Activated naive CD4-positive, alpha-beta T cell treated with anti-CD3 and anti-CD28 coated beads, Interleukin-2, amount 50 U/mL, for 72 hours (primary cell): ENCODE data around the gene SFRP4. TPM values are rescaled to one million over a fixed set of nuclear protein-coding genes. Genes with fewer than 3 reads are reported as not detected.
"Not testable (repeated sequence)": the region's sequence is repeated elsewhere in the genome, so short reads cannot be mapped to it uniquely, and the experiment has no call there.

Experiments used
- ATAC-seq, 2 donors: fragments of 150-1000 bp; cut with Tn5 transposase; 2 replicates each; pipeline ENCODE4 v1.10.0; 2021; ENCODE audit warnings: mild to moderate bottlenecking in 2 of 2, moderate library complexity in 2 of 2
- DNase-seq, 2 donors: peaks; one replicate each; pipeline ENCODE4 v3.0.0; 2021 to 2022; ENCODE audit warnings: low spot score in 2 of 2
- H3K27ac Mint-ChIP-seq, 2 donors: one replicate each; pipeline ENCODE4 v1.8.0; 2022; ENCODE audit warnings: mild to moderate bottlenecking in 2 of 2, mixed read lengths in 2 of 2
- H3K36me3 Mint-ChIP-seq, 2 donors: one replicate each; pipeline ENCODE4 v1.8.0; 2022; ENCODE audit warnings: mixed read lengths in 2 of 2
- H3K9me3 Mint-ChIP-seq, 2 donors: one replicate each; pipeline ENCODE4 v1.8.0; 2022; ENCODE audit warnings: mixed read lengths in 2 of 2
- total RNA-seq, 2 donors: library from RNA; stranded (reverse); gene quantifications; one replicate each; pipeline ENCODE4 v1.2.3, GENCODE V29; 2022

The SFRP4 gene
- not detected for total RNA-seq

- H3K27ac Mint-ChIP-seq, result no peak within 1 kb of the TSS
- ATAC-seq (peak in 1 of 2 donors; percentile 26), DNase-seq (no peak)
- H3K9me3 Mint-ChIP-seq, result no peaks in the 10 kb centered on the region
- H3K36me3 Mint-ChIP-seq, result peaks cover 0 to 5% of the 10 kb centered on the region in 2 donors
Measured at GRCh38 chr7:37916673-37917660, at the start of gene SFRP4. SFRP4 (minus strand) TSS chr7:37916817; CDS start chr7:37916537, 280 bp downstream.

- H3K36me3 Mint-ChIP-seq, result no peaks in the 10 kb centered on the region
- no peaks in the 10 kb centered on the region for H3K9me3 Mint-ChIP-seq
- DNase-seq (no peak), ATAC-seq (no peak)
- H3K27ac Mint-ChIP-seq, result no peak overlapping the region
Measured at GRCh38 chr7:37964196-37964595, 47.6 kb upstream of the SFRP4 start.

DNA sequence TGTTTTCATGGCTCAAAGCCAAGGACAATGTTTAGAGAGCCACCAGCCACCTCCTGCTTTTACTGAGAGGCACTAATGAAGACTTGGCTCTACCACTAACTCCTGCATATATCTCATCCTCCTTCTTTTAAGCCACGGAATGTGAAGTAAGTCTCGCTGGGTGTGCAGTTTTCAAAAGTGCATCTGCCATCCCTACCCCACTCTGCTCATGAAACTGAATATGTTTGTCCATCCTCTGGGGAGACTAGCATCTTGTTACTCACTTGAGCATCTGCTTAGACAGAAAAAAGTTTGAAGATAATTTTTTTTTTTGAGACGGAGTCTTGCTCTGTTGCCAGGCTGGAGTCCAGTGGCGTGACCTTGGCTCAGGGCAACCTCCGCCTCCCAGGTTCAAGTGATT is 44.6 kb upstream of the SFRP4 start:
- ATAC-seq (no peak), DNase-seq (no peak)
- Mint-ChIP-seq H3K9me3 (no peaks in the 10 kb centered on the region), H3K27ac (no peak overlapping the region), H3K36me3 (no peaks in the 10 kb centered on the region)

DNA sequence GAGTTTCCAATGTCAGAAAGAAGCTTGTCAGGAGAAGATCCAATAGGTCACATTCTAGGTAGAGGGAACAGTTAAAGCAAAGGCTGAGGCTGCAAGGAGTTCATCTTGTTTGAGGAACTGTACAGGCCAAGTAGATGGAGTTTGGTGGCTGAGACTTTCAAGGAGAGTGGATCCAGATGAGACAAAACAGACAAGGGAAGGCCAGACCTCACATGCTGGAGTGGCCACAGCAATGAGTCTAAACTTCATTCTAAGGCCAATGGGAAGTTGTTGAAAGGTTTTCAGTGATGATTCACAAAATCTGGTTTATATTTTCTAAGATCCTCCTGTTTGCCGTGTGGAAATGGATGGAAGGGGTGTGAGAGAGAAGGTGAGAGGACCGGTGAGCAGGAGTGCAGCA is 43.9 kb upstream of the SFRP4 start:
- Mint-ChIP-seq H3K9me3 (no peaks in the 10 kb centered on the region), H3K36me3 (no peaks in the 10 kb centered on the region), H3K27ac (no peak overlapping the region)
- DNase-seq, result no peak
- ATAC-seq, result no peak

- H3K27ac Mint-ChIP-seq, result no peak overlapping the region
- H3K36me3 Mint-ChIP-seq, result no peaks in the 10 kb centered on the region
- no peak for ATAC-seq
- H3K9me3 Mint-ChIP-seq, result no peaks in the 10 kb centered on the region
- no peak for DNase-seq
Measured at GRCh38 chr7:37957221-37957970, 40.8 kb upstream of the SFRP4 start.

GRCh38 chr7:37956791-37957190 is 40.2 kb upstream of the SFRP4 start:
- H3K36me3 Mint-ChIP-seq, result no peaks in the 10 kb centered on the region
- no peak for DNase-seq
- H3K9me3 Mint-ChIP-seq, result no peaks in the 10 kb centered on the region
- H3K27ac Mint-ChIP-seq, result no peak overlapping the region
- no peak for ATAC-seq

DNA sequence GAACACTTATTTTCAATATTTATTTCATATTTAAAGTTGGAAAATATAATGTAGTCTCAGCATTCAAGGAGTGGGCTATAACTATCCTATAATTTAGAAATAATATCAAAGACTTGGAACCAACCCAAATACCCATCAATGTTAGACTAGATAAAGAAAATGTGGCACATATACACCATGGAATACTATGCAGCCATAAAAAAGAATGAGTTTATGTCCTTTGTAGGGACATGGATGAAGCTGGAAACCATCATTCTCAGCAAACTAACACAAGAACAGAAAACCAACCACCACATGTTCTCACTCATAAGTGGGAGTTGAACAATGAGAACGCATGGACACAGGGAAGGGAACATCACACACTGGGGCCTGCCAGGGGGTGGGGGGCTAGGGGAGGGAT is 37.6 kb upstream of the SFRP4 start:
- not testable (repeated sequence) for H3K36me3 Mint-ChIP-seq, H3K27ac Mint-ChIP-seq, DNase-seq, H3K9me3 Mint-ChIP-seq, ATAC-seq

DNA sequence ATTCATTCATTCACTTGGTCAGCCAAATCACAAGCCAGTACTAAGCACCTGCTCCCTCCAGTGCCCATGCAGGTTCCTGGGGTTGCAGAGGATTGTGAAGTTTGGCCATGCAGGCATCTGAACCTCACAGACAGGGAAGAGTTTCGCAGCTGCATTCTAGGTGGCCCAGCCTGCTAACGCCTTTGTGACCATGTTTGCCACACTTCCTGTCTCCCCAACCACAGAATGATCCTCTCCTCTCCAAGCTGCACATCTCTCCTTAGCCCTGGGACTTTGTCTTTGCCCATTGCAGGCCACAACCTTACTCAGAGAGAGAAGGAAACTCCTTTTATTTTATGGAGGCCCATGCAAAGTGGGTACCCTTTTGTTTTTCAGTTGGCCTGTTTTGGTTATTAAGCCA is 35.6 kb upstream of the SFRP4 start:
- H3K9me3 Mint-ChIP-seq, result no peaks in the 10 kb centered on the region
- no peak overlapping the region for H3K27ac Mint-ChIP-seq
- no peaks in the 10 kb centered on the region for H3K36me3 Mint-ChIP-seq
- ATAC-seq, result no peak
- DNase-seq, result no peak

DNA sequence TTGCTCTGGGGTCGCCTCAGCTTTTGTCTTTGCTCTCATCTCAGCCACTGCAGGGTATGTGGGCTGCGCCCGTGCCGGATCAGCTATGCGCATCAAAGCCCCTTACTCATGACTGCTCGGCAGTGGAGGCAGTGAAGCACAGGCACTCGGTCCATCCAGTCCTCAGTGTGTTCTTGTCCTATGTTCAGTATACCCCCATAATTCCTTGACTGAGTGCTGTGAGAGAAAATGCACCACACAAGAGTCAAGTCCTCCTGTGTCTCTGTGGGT is 31.3 kb upstream of the SFRP4 start:
- DNase-seq, result no peak
- H3K27ac Mint-ChIP-seq, result no peak overlapping the region
- no peak for ATAC-seq
- no peaks in the 10 kb centered on the region for H3K36me3 Mint-ChIP-seq
- H3K9me3 Mint-ChIP-seq, result no peaks in the 10 kb centered on the region

- no peaks in the 10 kb centered on the region for H3K36me3 Mint-ChIP-seq
- no peak for DNase-seq
- H3K27ac Mint-ChIP-seq, result no peak overlapping the region
- no peak for ATAC-seq
- no peaks in the 10 kb centered on the region for H3K9me3 Mint-ChIP-seq
Measured at GRCh38 chr7:37947138-37947940, 30.7 kb upstream of the SFRP4 start.

DNA sequence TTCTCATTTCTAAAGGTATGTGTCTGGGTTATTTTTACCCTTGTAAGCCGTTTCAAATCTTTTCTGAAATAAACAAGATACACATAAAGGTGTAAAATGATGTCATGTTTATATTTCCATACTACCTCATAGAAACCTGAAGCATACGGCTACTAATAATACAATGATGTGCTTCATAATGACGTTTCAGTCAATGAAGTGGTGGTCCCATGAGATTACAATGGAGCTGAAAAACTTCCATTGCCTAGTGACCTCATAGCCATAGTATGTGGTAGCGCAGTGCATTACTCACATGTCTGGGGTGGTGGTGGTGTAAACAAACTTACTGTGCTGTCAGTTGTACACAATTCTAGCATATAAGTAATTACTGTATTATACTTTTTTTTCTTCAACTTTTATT is 28.7 kb upstream of the SFRP4 start:
- Mint-ChIP-seq H3K27ac (no peak overlapping the region), H3K9me3 (no peaks in the 10 kb centered on the region), H3K36me3 (no peaks in the 10 kb centered on the region)
- ATAC-seq (no peak), DNase-seq (no peak)

GRCh38 chr7:37944737-37945054 is 28.1 kb upstream of the SFRP4 start:
- Mint-ChIP-seq H3K27ac (no peak overlapping the region), H3K9me3 (no peaks in the 10 kb centered on the region), H3K36me3 (no peaks in the 10 kb centered on the region)
- ATAC-seq (no peak), DNase-seq (no peak)

DNA sequence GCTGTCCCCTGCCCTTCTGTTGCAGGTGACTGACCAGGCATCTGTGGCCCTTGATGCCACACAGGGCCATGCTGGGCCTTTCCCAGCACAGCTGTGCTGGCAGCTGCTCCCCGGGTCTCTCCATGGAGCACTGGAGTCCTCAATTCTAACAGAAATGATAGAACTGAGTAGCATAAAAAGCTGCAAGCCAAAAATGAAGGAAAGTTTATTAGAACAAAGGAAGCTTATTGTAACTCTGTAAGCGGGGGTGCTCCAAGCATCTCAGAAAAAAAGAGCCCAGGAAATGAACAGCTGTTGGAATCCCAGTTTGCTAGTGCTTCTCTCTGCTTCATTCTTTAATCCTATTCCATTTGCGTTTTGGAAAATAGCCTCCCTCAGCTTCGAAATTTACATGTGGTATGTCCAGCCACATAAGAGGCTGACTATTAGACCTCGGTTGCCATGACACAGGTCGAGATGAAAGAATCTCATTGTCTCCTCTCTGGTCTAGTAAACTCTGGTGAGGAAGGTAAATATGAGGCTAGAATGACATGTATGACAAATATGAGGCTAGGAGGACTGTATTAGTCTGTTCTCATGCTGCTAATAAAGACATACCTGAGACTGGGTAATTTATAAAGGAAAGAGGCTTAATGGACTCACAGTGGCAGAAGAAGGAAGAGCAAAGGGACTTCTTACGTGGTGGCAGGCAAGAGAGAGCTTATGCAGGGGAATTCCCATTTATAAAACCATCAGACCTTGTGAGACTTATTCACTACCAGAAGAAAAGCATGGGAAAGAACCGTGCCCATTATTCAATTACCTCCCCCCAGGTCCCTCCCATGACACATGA is 27.5 kb upstream of the SFRP4 start:
- H3K9me3 Mint-ChIP-seq, result no peaks in the 10 kb centered on the region
- no peak for ATAC-seq
- H3K36me3 Mint-ChIP-seq, result no peaks in the 10 kb centered on the region
- no peak overlapping the region for H3K27ac Mint-ChIP-seq
- no peak for DNase-seq

- Mint-ChIP-seq H3K36me3 (no peaks in the 10 kb centered on the region), H3K9me3 (no peaks in the 10 kb centered on the region), H3K27ac (no peak overlapping the region)
- no peak for ATAC-seq
- DNase-seq, result no peak
Measured at GRCh38 chr7:37942934-37943610, 26.5 kb upstream of the SFRP4 start.

GRCh38 chr7:37933018-37933566 is 16.5 kb upstream of the SFRP4 start:
- no peaks in the 10 kb centered on the region for H3K36me3 Mint-ChIP-seq
- no peak overlapping the region for H3K27ac Mint-ChIP-seq
- peaks cover 0 to 3% of the 10 kb centered on the region in 2 donors for H3K9me3 Mint-ChIP-seq
- DNase-seq (no peak), ATAC-seq (no peak)

GRCh38 chr7:37932543-37932942 is 15.9 kb upstream of the SFRP4 start:
- no peaks in the 10 kb centered on the region for H3K36me3 Mint-ChIP-seq
- H3K27ac Mint-ChIP-seq, result no peak overlapping the region
- DNase-seq (no peak), ATAC-seq (no peak)
- peaks cover 0 to 3% of the 10 kb centered on the region in 2 donors for H3K9me3 Mint-ChIP-seq
